ENCODE results near the gene PFDN1.

The PFDN1 gene

GRCh38 chr5:140328036-140328764 is 25.3 kb upstream of the PFDN1 start:
- no peak for DNase-seq

GRCh38 chr5:140327589-140327988 is 24.7 kb upstream of the PFDN1 start:
- DNase-seq, result no peak

- no peak for DNase-seq
Measured at GRCh38 chr5:140325486-140325885, 22.6 kb upstream of the PFDN1 start.

- no peak for DNase-seq
Measured at GRCh38 chr5:140324617-140325241, 21.8 kb upstream of the PFDN1 start.

- no peak for DNase-seq
Measured at GRCh38 chr5:140324041-140324600, 21.2 kb upstream of the PFDN1 start.

GRCh38 chr5:140322751-140323731 is 20.1 kb upstream of the PFDN1 start:
- DNase-seq, result no peak

- no peak for DNase-seq
Measured at GRCh38 chr5:140321796-140322195, 18.9 kb upstream of the PFDN1 start.

GRCh38 chr5:140319833-140320232 is 16.9 kb upstream of the PFDN1 start:
- DNase-seq, result no peak

GRCh38 chr5:140318792-140319191 is 15.9 kb upstream of the PFDN1 start:
- DNase-seq, result no peak

- DNase-seq, result no peak
Measured at GRCh38 chr5:140317859-140318258, 15.0 kb upstream of the PFDN1 start.

GRCh38 chr5:140312791-140313189 is 9.9 kb upstream of the PFDN1 start:
- DNase-seq, result no peak

GRCh38 chr5:140312067-140312790 is 9.3 kb upstream of the PFDN1 start:
- DNase-seq, result no peak

GRCh38 chr5:140311011-140311467 is 8.1 kb upstream of the PFDN1 start:
- DNase-seq, result no peak

- no peak for DNase-seq
Measured at GRCh38 chr5:140310434-140310833, 7.5 kb upstream of the PFDN1 start.

- no peak for DNase-seq
Measured at GRCh38 chr5:140309706-140310249, 6.9 kb upstream of the PFDN1 start.

- no peak for DNase-seq
Measured at GRCh38 chr5:140305471-140305870, 2.6 kb upstream of the PFDN1 start.

GRCh38 chr5:140303966-140304365 is 1.1 kb upstream of the PFDN1 start:
- no peak for DNase-seq

- DNase-seq, result no peak
Measured at GRCh38 chr5:140301136-140301535, 1.8 kb downstream of the PFDN1 start.

GRCh38 chr5:140299056-140299455 is 3.8 kb downstream of the PFDN1 start:
- no peak for DNase-seq

GRCh38 chr5:140298183-140298601 is 4.7 kb downstream of the PFDN1 start:
- no peak for DNase-seq

- no peak for DNase-seq
Measured at GRCh38 chr5:140297283-140297682, 5.6 kb downstream of the PFDN1 start.

- no peak for DNase-seq
Measured at GRCh38 chr5:140296289-140296688, 6.6 kb downstream of the PFDN1 start.
